Smooth muscle cell (in vitro differentiated cells): ENCODE results near the gene PRDM12. TPM values are rescaled to one million over a fixed set of nuclear protein-coding genes. Genes with fewer than 3 reads are reported as not detected.

ENCODE experiments used
- DNase-seq: peaks from one replicate; lab custom pipeline; 2025; ENCODE audit not compliant: unreplicated experiment; lab: John Stamatoyannopoulos, UW
- H2AFZ ChIP-seq: fragments of 200-600 bp; sonication (generic); 2 replicates; pipeline ENCODE4 v1.6.0; 2016; ENCODE audit warnings: antibody characterized with exemption, low read depth, mild to moderate bottlenecking
- H3F3A ChIP-seq: fragments of 200-600 bp; sonication (generic); 2 replicates; pipeline ENCODE4 v1.6.0; 2017; ENCODE audit warnings: antibody characterized with exemption, low read depth
- H3K27ac ChIP-seq: fragments of 200-600 bp; sonication (generic); 2 replicates; pipeline ENCODE4 v1.5.1; 2016; ENCODE audit warnings: low read depth, mild to moderate bottlenecking
- H3K27me3 ChIP-seq: fragments of 200-600 bp; sonication (generic); 2 replicates; pipeline ENCODE4 v1.6.1; 2016; ENCODE audit warnings: low read depth, mild to moderate bottlenecking
- H3K36me3 ChIP-seq: fragments of 200-600 bp; sonication (generic); 2 replicates; pipeline ENCODE4 v1.5.1; 2016; ENCODE audit warnings: low read depth
- H3K4me1 ChIP-seq: fragments of 200-600 bp; sonication (generic); 2 replicates; pipeline ENCODE4 v1.5.1; 2016; ENCODE audit warnings: low read depth
- H3K4me2 ChIP-seq: fragments of 200-600 bp; sonication (generic); 2 replicates; pipeline ENCODE4 v1.6.0; 2016; ENCODE audit warnings: mild to moderate bottlenecking
- H3K4me3 ChIP-seq: fragments of 200-600 bp; sonication (generic); 2 replicates; pipeline ENCODE4 v1.5.1; 2016; ENCODE audit warnings: mild to moderate bottlenecking
- H3K79me2 ChIP-seq: fragments of 200-600 bp; sonication (generic); 2 replicates; pipeline ENCODE4 v1.6.0; 2016; ENCODE audit warnings: low read depth, mild to moderate bottlenecking
- H3K9ac ChIP-seq: fragments of 200-600 bp; sonication (generic); 2 replicates; pipeline ENCODE4 v1.6.0; 2016; ENCODE audit warnings: low read depth
- H3K9me3 ChIP-seq: fragments of 200-600 bp; sonication (generic); replicated peaks from 2 replicates; pipeline ENCODE4 v1.5.1; 2016; ENCODE audit warnings: low read depth
- H4K20me1 ChIP-seq: fragments of 200-600 bp; sonication (generic); 2 replicates; pipeline ENCODE4 v1.6.0; 2016; ENCODE audit warnings: low read depth
- CTCF ChIP-seq: fragments of 200-600 bp; sonication (generic); IDR thresholded peaks from 2 replicates; pipeline ENCODE4 v1.5.1; 2017; ENCODE audit warnings: borderline replicate concordance, mild to moderate bottlenecking, antibody characterized with exemption; ENCODE audit not compliant: insufficient read depth, poor library complexity, severe bottlenecking
- WGBS: methylation state at CpG from one replicate; pipeline ENCODE4 v1.1.7; 2016; ENCODE audit warnings: low lambda C conversion rate; 5-methylcytosine and 5-hydroxymethylcytosine counted together
- polyA plus RNA-seq: library from polyadenylated mRNA; unstranded; fragments of >200 nt; fragmentation: Nextera tagmentation; extraction: Ambion mirVana; gene quantifications from 2 replicates; pipeline ENCODE4 v1.2.1, GENCODE V29; 2016
- total RNA-seq: library from RNA; depleted of rRNA; stranded (reverse); fragments of >200 nt; gene quantifications from 2 replicates; pipeline ENCODE4 v1.2.3, GENCODE V29; 2014

Gene PRDM12
- total and polyA plus RNA-seq, 2 experiments from 2014 or later, result not detected

GRCh38 chr9:130713286-130713960 lies 49.0 kb downstream of the PRDM12 start:
- H3K4me2 ChIP-seq, result peak overlapping the region; percentile 98

GRCh38 chr9:130714586-130715110 lies 50.3 kb downstream of the PRDM12 start:
- DNase-seq, result no peak
- H3K9me3 ChIP-seq, result no peaks in the 10 kb centered on the region
- H3K4me3 ChIP-seq, result peak overlapping the region; percentile 76
- TF ChIP-seq CTCF, result no peak
- peaks cover 22% of the 10 kb centered on the region for H3K4me1 ChIP-seq
- peaks cover 53% of the 10 kb centered on the region for H4K20me1 ChIP-seq
- H3K27ac ChIP-seq, result peak overlapping the region; percentile 21
- WGBS, result 26% methylated on average over 7 of the region's 7 CpGs
- peak overlapping the region; percentile 98 for H3K4me2 ChIP-seq
- H3K9ac ChIP-seq, result peak overlapping the region; percentile 91
- H2AFZ ChIP-seq, result no peak overlapping the region
- H3F3A ChIP-seq, result no peaks in the 10 kb centered on the region
- no peaks in the 10 kb centered on the region for H3K27me3 ChIP-seq
- peaks cover 67% of the 10 kb centered on the region for H3K79me2 ChIP-seq
- H3K36me3 ChIP-seq, result no peaks in the 10 kb centered on the region

More at GRCh38 chr9:130713286-130713960, 49.0 kb downstream of the PRDM12 start:
- under 1% methylated on average over 22 of the region's 37 CpGs for WGBS
- H4K20me1 ChIP-seq, result peaks cover 41% of the 10 kb centered on the region
- peak overlapping the region; percentile 91 for H3K9ac ChIP-seq
- no peaks in the 10 kb centered on the region for H3K27me3 ChIP-seq
- H2AFZ ChIP-seq, result peak overlapping the region; percentile 64
- no peak for TF ChIP-seq CTCF
- H3K4me3 ChIP-seq, result peak overlapping the region; percentile 76
- peak overlapping the region; percentile 95 for H3K27ac ChIP-seq
- H3F3A ChIP-seq, result no peaks in the 10 kb centered on the region
- H3K36me3 ChIP-seq, result no peaks in the 10 kb centered on the region
- H3K9me3 ChIP-seq, result no peaks in the 10 kb centered on the region
- H3K4me1 ChIP-seq, result peaks cover 22% of the 10 kb centered on the region
- no peak for DNase-seq
- H3K79me2 ChIP-seq, result peaks cover 55% of the 10 kb centered on the region

GRCh38 chr9:130715270-130715669 lies 50.9 kb downstream of the PRDM12 start:
- Histone ChIP-seq H4K20me1 (peaks cover 58% of the 10 kb centered on the region), H3F3A (no peaks in the 10 kb centered on the region), H3K4me2 (peak overlapping the region; percentile 98), H3K9ac (no peak overlapping the region), H3K4me3 (peak overlapping the region; percentile 76), H3K27ac (peak overlapping the region; percentile 21), H3K9me3 (no peaks in the 10 kb centered on the region), H3K36me3 (no peaks in the 10 kb centered on the region), H2AFZ (no peak overlapping the region), H3K4me1 (peaks cover 22% of the 10 kb centered on the region), H3K27me3 (no peaks in the 10 kb centered on the region), H3K79me2 (peaks cover 72% of the 10 kb centered on the region)
- no peak for TF ChIP-seq CTCF
- 70% methylated on average over 3 of the region's 3 CpGs for WGBS
- no peak for DNase-seq
